Spleen (tissue), 11 donors: ENCODE measurements around the gene SYCP2L. TPM values are rescaled to one million over a fixed set of nuclear protein-coding genes. Genes with fewer than 3 reads are reported as not detected.
"Not testable (repeated sequence)": the region's sequence is repeated elsewhere in the genome, so short reads cannot be mapped to it uniquely, and the experiment has no call there.

Experiments used
- DNase-seq: peaks from one replicate; pipeline ENCODE4 v3.0.0-alpha.2; 2020
- H3K27ac ChIP-seq, 8 donors: fragments of 200-600 bp; sonication (generic) in 7 of 8; 1 replicate in 4 of 8; 2 replicates in 4 of 8; pipeline versions ENCODE4 v1.5.0 to v1.8.0; 2016 to 2021; ENCODE audit warnings: inconsistent platforms in 4 of 8, mild to moderate bottlenecking in 4 of 8, moderate library complexity in 1 of 8
- H3K27me3 ChIP-seq, 7 donors: fragments of 200-600 bp; sonication (generic) in 6 of 7; replicated peaks in 1 of 7; 1 replicate in 4 of 7; 2 replicates in 3 of 7; pipeline versions ENCODE4 v1.5.0 to v1.8.0; 2016 to 2021; ENCODE audit warnings: inconsistent platforms in 3 of 7, mild to moderate bottlenecking in 1 of 7
- H3K36me3 ChIP-seq, 6 donors: fragments of 200-600 bp; sonication (generic) in 5 of 6; 1 replicate in 4 of 6; 2 replicates in 2 of 6; pipeline versions ENCODE4 v1.5.0 to v1.8.0; 2016 to 2021; ENCODE audit warnings: inconsistent platforms in 2 of 6
- H3K4me1 ChIP-seq, 6 donors: fragments of 200-600 bp; sonication (generic) in 5 of 6; 1 replicate in 3 of 6; 2 replicates in 3 of 6; pipeline versions ENCODE4 v1.5.0 to v1.8.0; 2016 to 2021; ENCODE audit warnings: inconsistent platforms in 3 of 6
- H3K4me3 ChIP-seq, 8 donors: fragments of 200-600 bp; sonication (generic) in 7 of 8; 1 replicate in 4 of 8; 2 replicates in 4 of 8; pipeline versions ENCODE4 v1.5.0 to v1.8.0; 2016 to 2021; ENCODE audit warnings: inconsistent platforms in 4 of 8, mild to moderate bottlenecking in 4 of 8, moderate library complexity in 2 of 8
- H3K9me3 ChIP-seq, 8 donors: fragments of 200-600 bp; sonication (generic) in 7 of 8; 1 replicate in 4 of 8; 2 replicates in 4 of 8; pipeline versions ENCODE4 v1.5.0 to v1.8.0; 2016 to 2021; ENCODE audit warnings: inconsistent platforms in 4 of 8
- CTCF ChIP-seq, 11 experiments: fragments of 200-600 bp in 7 of 11; fragments of 450-650 bp in 4 of 11; sonication (generic) in 4 of 11; IDR thresholded peaks in 8 of 11; conservative IDR thresholded peaks in 3 of 11; 1 replicate in 7 of 11; 2 replicates in 4 of 11; pipeline versions ENCODE4 v1.4.0 to v1.8.0; 2016 to 2021; ENCODE audit warnings: antibody characterized with exemption in 11 of 11, inconsistent platforms in 4 of 11, mild to moderate bottlenecking in 1 of 11
- POLR2A ChIP-seq, 3 donors: fragments of 450-650 bp; IDR thresholded peaks; one replicate each; pipeline ENCODE4 v1.5.1; 2017; ENCODE audit warnings: antibody characterized with exemption in 3 of 3, mild to moderate bottlenecking in 1 of 3
- POLR2AphosphoS5 ChIP-seq, 3 donors: sonication (generic); formaldehyde crosslinking; IDR thresholded peaks; one replicate each; pipeline ENCODE4 v1.5.1; 2017; ENCODE audit warnings: antibody characterized with exemption in 3 of 3
- WGBS, 5 donors: extraction: QIAGEN DNeasy Blood & Tissue Kit in 3 of 5; methylation state at CpG; one replicate each; pipeline versions ENCODE4 v1.1.5 to v1.1.7; 2013 to 2018; 5-methylcytosine and 5-hydroxymethylcytosine counted together
- intact Hi-C: fragments of 100-400 bp; cut with DNase I; formaldehyde crosslinking; loops from one replicate; pipeline ENCODE4 v1.15.0; 2023; ENCODE audit warnings: low total_unique reads
- polyA plus RNA-seq, 3 donors: library from polyadenylated mRNA; stranded (reverse); fragments of 200-250 nt; gene quantifications; one replicate each; pipeline ENCODE4 v1.2.1, GENCODE V29; 2013
- total RNA-seq, 7 donors: library from RNA; depleted of rRNA in 3 of 7; stranded (reverse); fragments of >200 nt in 3 of 7; fragmentation: NEBNext Ultra II Directional in 4 of 7; extraction: Animal tissue kit (Norgen Biotek cat#: 25700) in 4 of 7; gene quantifications; one replicate each; pipeline versions ENCODE4 v1.1.0 to v1.2.1, GENCODE V29; 2016 to 2021
- donor health status: healthy with polysubstance abuse.
- donor health status: DM: no; HTN: no; CAD: no; lungs with moderate emphysema.
- donor health status: DM: no; HTN: no; CAD: no.
- donor health status: Bipolar disorder and iron deficiency.
- donor health status: healthy.
- donor health status: DM: no; HTN: no; CAD: no.
- donor health status: DM: yes; HTN: yes; CAD: no.

SYCP2L gene
- total and polyA plus RNA-seq, 10 donors = 0.06 to 0.83 (median 0.22) TPM; not detected in 2

GRCh38 chr6:10999994-11000393 is 113.1 kb downstream of the SYCP2L start:
- WGBS, 5 donors = 60 to 69% (median 64%) methylated on average over 2 of the region's 2 CpGs
- no peak for TF ChIP-seq POLR2AphosphoS5 (IDR thresholded peaks at IDR 0.05)
- no peak for TF ChIP-seq CTCF (IDR thresholded peaks at IDR 0.05 in 8 of 11, conservative IDR thresholded peaks at IDR 0.05 in 3 of 11)
- TF ChIP-seq POLR2A (IDR thresholded peaks at IDR 0.05) = no peak
- peaks cover 0 to 6% (median 0%) of the 10 kb centered on the region in 7 donors for H3K27me3 ChIP-seq
- DNase-seq = no peak
- H3K4me1 ChIP-seq = peaks cover 0 to 7% (median 0%) of the 10 kb centered on the region in 6 donors
- H3K4me3 ChIP-seq = no peak overlapping the region
- intact Hi-C loops = no loop called here
- no peaks in the 10 kb centered on the region for H3K36me3 ChIP-seq
- no peaks in the 10 kb centered on the region for H3K9me3 ChIP-seq
- H3K27ac ChIP-seq = no peak overlapping the region

GRCh38 chr6:11002176-11002575 is 115.3 kb downstream of the SYCP2L start:
- Histone ChIP-seq H3K27me3 (peaks cover 0 to 6% (median 0%) of the 10 kb centered on the region in 7 donors), H3K9me3 (no peaks in the 10 kb centered on the region), H3K4me1 (peaks cover 0 to 7% (median 0%) of the 10 kb centered on the region in 6 donors), H3K4me3 (no peak overlapping the region), H3K36me3 (no peaks in the 10 kb centered on the region), H3K27ac (no peak overlapping the region)
- intact Hi-C loops = no loop called here
- TF ChIP-seq POLR2A (IDR thresholded peaks at IDR 0.05) = no peak
- TF ChIP-seq POLR2AphosphoS5 (IDR thresholded peaks at IDR 0.05) = no peak
- no peak for TF ChIP-seq CTCF (IDR thresholded peaks at IDR 0.05 in 8 of 11, conservative IDR thresholded peaks at IDR 0.05 in 3 of 11)
- 60 to 88% (median 86%) methylated on average over 2 of the region's 2 CpGs for WGBS, 5 donors
- DNase-seq = no peak

DNA sequence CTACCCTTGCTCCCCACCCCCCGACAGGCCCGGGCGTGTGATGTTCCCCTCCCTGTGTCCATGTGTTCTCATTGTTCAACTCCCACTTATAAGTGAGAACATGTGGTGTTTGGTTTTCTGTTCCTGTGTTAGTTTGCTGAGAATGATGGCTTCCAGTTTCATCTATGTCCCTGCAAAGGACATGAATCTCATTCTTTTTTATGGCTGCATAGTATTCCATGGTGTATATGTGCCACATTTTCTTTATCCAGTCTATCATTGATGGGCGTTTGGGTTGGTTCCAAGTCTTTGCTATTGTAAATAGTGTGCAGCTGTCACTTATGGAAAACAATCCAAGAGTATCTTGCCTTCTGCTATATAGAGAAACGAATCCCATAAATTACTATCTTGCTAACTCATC is 116.4 kb downstream of the SYCP2L start:
- H3K27me3 ChIP-seq, H3K4me3 ChIP-seq, H3K36me3 ChIP-seq, H3K4me1 ChIP-seq, H3K9me3 ChIP-seq, DNase-seq, H3K27ac ChIP-seq, intact Hi-C loops: not testable (repeated sequence)
- 90 to 94% (median 91%) methylated on average over 5 of the region's 5 CpGs for WGBS, 5 donors

DNA sequence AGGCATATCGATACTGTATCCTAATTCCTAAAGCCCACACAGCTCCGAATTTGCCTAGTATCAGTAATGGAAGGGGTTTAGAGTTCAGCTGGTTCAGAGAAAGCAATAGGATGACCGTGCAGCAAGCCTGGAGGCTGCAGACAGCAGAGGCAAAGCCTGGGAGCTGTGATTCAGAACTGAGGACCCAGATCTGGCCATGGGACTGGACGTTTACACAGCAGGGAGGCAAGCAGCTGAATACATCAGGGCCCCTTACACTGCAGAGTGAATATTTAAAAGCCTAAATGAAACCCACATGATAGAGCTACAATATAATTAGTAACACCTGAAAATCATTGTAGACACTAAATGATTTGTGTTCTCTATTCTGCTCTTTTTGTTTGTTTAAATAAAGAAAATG is 119.2 kb downstream of the SYCP2L start:
- H3K27me3 ChIP-seq = peaks cover 0 to 17% (median 0%) of the 10 kb centered on the region in 7 donors
- WGBS, 5 donors = 76 to 80% (median 77%) methylated on average over 4 of the region's 4 CpGs
- H3K4me3 ChIP-seq = no peak overlapping the region
- no peaks in the 10 kb centered on the region for H3K9me3 ChIP-seq
- intact Hi-C loops = no loop called here
- no peaks in the 10 kb centered on the region for H3K36me3 ChIP-seq
- no peak for DNase-seq
- H3K27ac ChIP-seq = no peak overlapping the region
- H3K4me1 ChIP-seq = no peaks in the 10 kb centered on the region
- TF ChIP-seq POLR2AphosphoS5 (IDR thresholded peaks at IDR 0.05) = no peak
- no peak for TF ChIP-seq POLR2A (IDR thresholded peaks at IDR 0.05)
- TF ChIP-seq CTCF (IDR thresholded peaks at IDR 0.05 in 8 of 11, conservative IDR thresholded peaks at IDR 0.05 in 3 of 11) = no peak
